ENCODE results near the gene NKAIN4.

NKAIN4 gene

GRCh38 chr20:63242736-63243135, 11.5 kb downstream of the NKAIN4 start:
- H3K9me3 Mint-ChIP-seq: no peaks in the 10 kb centered on the region

GRCh38 chr20:63241272-63241671, 13.0 kb downstream of the NKAIN4 start:
- H3K36me3 Mint-ChIP-seq: no peaks in the 10 kb centered on the region
- DNase-seq (ENCODE audit: low spot score in 2 of 2): no peak
- no peaks in the 10 kb centered on the region for H3K9me3 Mint-ChIP-seq
- no peak for ATAC-seq
- H3K4me1 Mint-ChIP-seq: peaks cover 5% of the 10 kb centered on the region
- H3K27ac Mint-ChIP-seq: no peak overlapping the region
- H3K4me3 Mint-ChIP-seq: no peak overlapping the region

More at GRCh38 chr20:63242736-63243135, 11.5 kb downstream of the NKAIN4 start:
- ATAC-seq: no peak
- no peak overlapping the region for H3K4me3 Mint-ChIP-seq
- peaks cover 5% of the 10 kb centered on the region for H3K4me1 Mint-ChIP-seq
- H3K27ac Mint-ChIP-seq: no peak overlapping the region
- no peaks in the 10 kb centered on the region for H3K36me3 Mint-ChIP-seq
- DNase-seq (ENCODE audit: low spot score in 2 of 2): no peak

- H3K4me3 Mint-ChIP-seq: no peak overlapping the region
- H3K27ac Mint-ChIP-seq: no peak overlapping the region
- H3K4me1 Mint-ChIP-seq: peaks cover 6% of the 10 kb centered on the region
- no peaks in the 10 kb centered on the region for H3K9me3 Mint-ChIP-seq
- no peaks in the 10 kb centered on the region for H3K36me3 Mint-ChIP-seq
- no peak for ATAC-seq
- DNase-seq (ENCODE audit: low spot score in 2 of 2): no peak
Measured at GRCh38 chr20:63240004-63240403, 14.3 kb downstream of the NKAIN4 start.

- Mint-ChIP-seq H3K27ac (no peak overlapping the region), H3K9me3 (no peaks in the 10 kb centered on the region), H3K4me3 (no peak overlapping the region), H3K36me3 (no peaks in the 10 kb centered on the region), H3K4me1 (peaks cover 6% of the 10 kb centered on the region)
- DNase-seq (ENCODE audit: low spot score in 2 of 2): no peak
- no peak for ATAC-seq
Measured at GRCh38 chr20:63239431-63239830, 14.8 kb downstream of the NKAIN4 start.

- Mint-ChIP-seq H3K36me3 (no peaks in the 10 kb centered on the region), H3K27ac (no peak overlapping the region), H3K4me3 (no peak overlapping the region), H3K9me3 (no peaks in the 10 kb centered on the region), H3K4me1 (peaks cover 6% of the 10 kb centered on the region)
- DNase-seq (ENCODE audit: low spot score in 2 of 2): no peak
- ATAC-seq: no peak
Measured at GRCh38 chr20:63238514-63239125, 15.6 kb downstream of the NKAIN4 start.

DNA sequence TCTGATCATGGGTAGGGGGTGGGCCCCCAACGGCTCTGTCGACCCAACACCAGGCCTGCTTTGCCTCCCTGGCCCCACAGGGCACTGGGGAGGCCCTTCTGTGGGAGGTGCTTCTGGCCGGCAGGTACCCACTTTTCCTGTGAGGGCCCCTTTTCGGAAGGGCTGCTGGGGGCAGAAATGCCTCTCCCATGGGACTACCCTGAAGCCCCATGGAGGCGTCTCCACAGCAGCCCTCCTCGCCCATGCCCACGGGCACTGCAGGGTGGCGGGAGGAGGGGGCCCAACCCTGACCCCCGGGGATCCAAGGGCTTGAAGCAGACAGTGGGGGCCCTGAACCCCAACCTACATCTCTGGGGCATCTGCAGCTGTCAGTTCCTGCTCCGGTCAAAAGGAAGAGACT, 16.2 kb downstream of the NKAIN4 start:
- DNase-seq (ENCODE audit: low spot score in 2 of 2) (no peak), ATAC-seq (no peak)
- Mint-ChIP-seq H3K4me3 (no peak overlapping the region), H3K4me1 (peaks cover 6% of the 10 kb centered on the region), H3K36me3 (no peaks in the 10 kb centered on the region), H3K27ac (no peak overlapping the region), H3K9me3 (no peaks in the 10 kb centered on the region)

GRCh38 chr20:63236116-63236837, 18.0 kb downstream of the NKAIN4 start:
- H3K36me3 Mint-ChIP-seq: no peaks in the 10 kb centered on the region
- DNase-seq (ENCODE audit: low spot score in 2 of 2) (no peak), ATAC-seq (no peak)
- H3K4me1 Mint-ChIP-seq: peaks cover 6% of the 10 kb centered on the region
- H3K9me3 Mint-ChIP-seq: no peaks in the 10 kb centered on the region
- H3K27ac Mint-ChIP-seq: peak overlapping the region; percentile 40
- H3K4me3 Mint-ChIP-seq: peak overlapping the region; percentile 40

DNA sequence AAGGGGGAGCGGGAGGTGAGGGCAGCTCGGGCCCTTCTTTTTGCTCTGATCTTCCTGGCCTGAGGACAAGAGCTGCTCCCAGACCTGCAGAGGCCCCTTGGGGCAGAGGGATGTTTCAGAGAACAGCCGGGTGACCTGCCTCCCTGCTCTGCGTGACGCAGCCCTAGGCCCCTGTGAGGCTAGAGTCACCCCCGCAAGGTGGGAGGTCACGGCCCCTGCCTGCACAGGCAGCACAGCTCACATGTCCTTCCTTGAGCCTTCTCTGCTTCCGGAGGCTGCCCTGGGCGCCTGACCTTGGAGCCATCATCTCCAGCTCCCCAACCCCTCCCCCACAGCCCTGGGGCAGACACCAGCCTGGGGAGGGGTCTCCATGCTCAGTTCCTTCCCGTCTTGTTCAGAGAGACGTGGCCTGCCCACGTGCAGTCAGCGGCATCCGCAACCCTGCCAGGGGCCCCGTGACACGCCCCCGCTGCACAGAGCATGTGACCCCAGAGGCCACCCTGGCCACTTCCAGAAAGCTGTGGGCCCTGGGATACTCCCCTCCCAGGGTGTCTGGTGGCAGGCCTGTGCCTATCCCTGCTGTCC, 18.8 kb downstream of the NKAIN4 start, which contains the start of gene BIRC7:
TSS of gene BIRC7 (plus strand) at position 507 of the 585 bp plus-strand sequence. CDS start 192 bp downstream, outside the sequence.
- ATAC-seq: peak; percentile 53
- H3K4me3 Mint-ChIP-seq: peak within 1 kb of the TSS; percentile 40
- DNase-seq (ENCODE audit: low spot score in 2 of 2): no peak
- peak within 1 kb of the TSS; percentile 40 for H3K27ac Mint-ChIP-seq
- peaks cover 6% of the 10 kb centered on the region for H3K4me1 Mint-ChIP-seq
- no peaks in the 10 kb centered on the region for H3K36me3 Mint-ChIP-seq
- H3K9me3 Mint-ChIP-seq: no peaks in the 10 kb centered on the region

DNA sequence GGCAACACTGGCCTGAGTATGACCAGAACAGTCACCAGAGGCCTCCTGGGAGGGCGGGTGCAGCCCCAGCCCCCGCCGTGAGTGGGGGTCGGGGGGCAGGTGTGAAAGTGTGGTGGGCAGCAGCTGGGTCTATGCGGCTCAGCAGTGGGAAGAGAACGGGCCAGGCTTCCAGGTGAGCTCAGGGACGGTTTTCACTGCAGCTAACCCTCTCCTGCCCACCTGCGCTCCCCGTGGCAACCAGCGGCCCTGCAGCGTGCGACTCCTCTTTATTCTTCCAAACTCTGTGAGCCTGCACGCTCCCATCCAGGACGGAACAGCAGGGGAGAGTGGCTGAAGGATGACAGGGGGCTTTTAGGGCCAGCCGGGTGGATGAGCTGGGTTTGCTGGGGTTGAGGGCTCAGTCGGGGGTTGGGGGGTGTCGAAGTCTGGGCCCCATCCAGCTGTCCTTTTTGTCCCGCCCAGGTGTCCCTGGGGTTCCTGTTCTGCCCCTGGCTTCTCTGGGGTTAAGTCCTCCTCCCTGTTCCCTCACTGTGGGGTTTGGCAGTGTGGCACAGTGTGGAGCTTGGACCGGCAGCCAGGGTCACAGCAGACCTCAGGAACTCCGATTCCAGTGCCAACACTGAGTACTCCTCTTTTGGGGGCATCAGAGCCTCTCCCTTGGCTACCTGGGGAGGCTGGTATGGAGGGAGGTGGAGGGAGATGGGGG, 19.4 kb downstream of the NKAIN4 start:
- Mint-ChIP-seq H3K4me1 (peaks cover 6% of the 10 kb centered on the region), H3K4me3 (no peak overlapping the region), H3K9me3 (no peaks in the 10 kb centered on the region), H3K36me3 (no peaks in the 10 kb centered on the region), H3K27ac (no peak overlapping the region)
- ATAC-seq (no peak), DNase-seq (ENCODE audit: low spot score in 2 of 2) (no peak)

GRCh38 chr20:63233924-63234323, 20.3 kb downstream of the NKAIN4 start:
- no peaks in the 10 kb centered on the region for H3K36me3 Mint-ChIP-seq

DNA sequence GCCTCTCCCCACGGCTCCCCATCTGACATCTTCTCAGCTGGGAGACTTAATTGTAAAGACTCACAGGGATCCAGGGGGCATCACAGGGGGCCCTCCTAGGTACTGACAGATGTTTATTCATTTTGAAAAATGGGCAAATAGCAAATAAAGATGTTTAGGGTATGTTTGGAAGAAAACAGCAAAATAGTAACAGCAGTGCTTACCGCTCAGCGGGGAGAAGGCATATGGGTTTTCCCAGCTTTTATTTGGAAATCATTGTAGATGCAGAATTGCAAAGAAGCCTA, 21.3 kb downstream of the NKAIN4 start:
- H3K4me3 Mint-ChIP-seq: no peak overlapping the region
- ATAC-seq (no peak), DNase-seq (ENCODE audit: low spot score in 2 of 2) (no peak)
- peaks cover 6% of the 10 kb centered on the region for H3K4me1 Mint-ChIP-seq
- H3K9me3 Mint-ChIP-seq: no peaks in the 10 kb centered on the region
- H3K36me3 Mint-ChIP-seq: no peaks in the 10 kb centered on the region
- no peak overlapping the region for H3K27ac Mint-ChIP-seq

More at GRCh38 chr20:63233924-63234323, 20.3 kb downstream of the NKAIN4 start:
- no peak for DNase-seq (ENCODE audit: low spot score in 2 of 2)
- Mint-ChIP-seq H3K9me3 (no peaks in the 10 kb centered on the region), H3K27ac (no peak overlapping the region), H3K4me3 (no peak overlapping the region), H3K4me1 (peaks cover 6% of the 10 kb centered on the region)
- ATAC-seq: no peak

DNA sequence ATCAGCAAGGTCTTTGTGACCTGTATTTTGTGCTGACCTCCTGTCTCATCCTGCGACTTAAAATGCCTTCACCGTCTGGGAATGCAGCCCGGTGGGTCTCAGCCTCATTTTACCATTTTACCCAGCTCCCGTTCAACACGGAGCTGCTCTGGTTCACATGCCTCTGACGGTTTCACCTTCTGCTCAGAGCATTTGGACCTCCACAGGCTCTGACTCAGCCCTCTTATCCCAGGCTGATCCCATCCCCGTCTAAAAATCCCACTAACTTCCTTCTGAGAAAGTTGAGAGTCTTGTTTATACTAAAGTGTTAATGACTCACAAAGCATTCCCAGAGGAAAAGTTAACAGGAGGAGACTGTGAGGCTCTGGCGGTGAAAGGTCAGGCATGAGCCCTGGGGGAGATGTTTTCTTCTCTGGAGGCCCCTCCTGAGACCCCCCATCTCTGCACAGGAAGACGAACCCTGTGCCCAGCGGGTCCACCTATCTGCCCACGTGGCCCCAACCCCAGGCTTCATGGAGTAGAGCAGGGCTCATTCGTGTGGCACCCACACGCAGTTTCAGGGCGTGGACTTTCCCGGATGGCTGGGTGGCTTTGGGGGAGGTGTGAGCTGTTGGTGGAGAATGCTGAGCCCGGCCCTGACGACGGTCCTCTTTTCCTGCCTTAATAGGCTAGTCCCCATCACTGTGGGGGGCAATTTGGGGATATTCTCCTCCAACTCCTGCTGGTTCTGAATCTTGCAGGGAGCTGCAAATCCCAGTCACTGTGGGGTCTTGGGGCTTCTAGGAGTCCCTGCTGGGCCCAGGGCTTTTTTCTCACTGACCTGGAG, 21.8 kb downstream of the NKAIN4 start:
- ATAC-seq: no peak
- Mint-ChIP-seq H3K4me1 (peaks cover 6% of the 10 kb centered on the region), H3K4me3 (no peak overlapping the region), H3K27ac (no peak overlapping the region), H3K9me3 (no peaks in the 10 kb centered on the region), H3K36me3 (no peaks in the 10 kb centered on the region)
- no peak for DNase-seq (ENCODE audit: low spot score in 2 of 2)

GRCh38 chr20:63230800-63231268, 23.4 kb downstream of the NKAIN4 start:
- no peak for ATAC-seq
- H3K9me3 Mint-ChIP-seq: no peaks in the 10 kb centered on the region
- DNase-seq (ENCODE audit: low spot score in 2 of 2): no peak
- H3K27ac Mint-ChIP-seq: no peak overlapping the region
- H3K4me3 Mint-ChIP-seq: no peak overlapping the region
- H3K4me1 Mint-ChIP-seq: peaks cover 5% of the 10 kb centered on the region
- no peaks in the 10 kb centered on the region for H3K36me3 Mint-ChIP-seq

GRCh38 chr20:63228806-63229205, 25.5 kb downstream of the NKAIN4 start:
- Mint-ChIP-seq H3K4me3 (no peak overlapping the region), H3K4me1 (no peaks in the 10 kb centered on the region)

GRCh38 chr20:63227260-63227659, 27.0 kb downstream of the NKAIN4 start:
- Mint-ChIP-seq H3K4me1 (peaks cover 6% of the 10 kb centered on the region), H3K9me3 (no peaks in the 10 kb centered on the region), H3K27ac (no peak overlapping the region), H3K4me3 (no peak overlapping the region), H3K36me3 (no peaks in the 10 kb centered on the region)
- no peak for DNase-seq (ENCODE audit: low spot score in 2 of 2)
- no peak for ATAC-seq

More at GRCh38 chr20:63228806-63229205, 25.5 kb downstream of the NKAIN4 start:
- DNase-seq (ENCODE audit: low spot score in 2 of 2): no peak
- H3K27ac Mint-ChIP-seq: no peak overlapping the region
- H3K36me3 Mint-ChIP-seq: no peaks in the 10 kb centered on the region
- H3K9me3 Mint-ChIP-seq: no peaks in the 10 kb centered on the region
- ATAC-seq: no peak

Measured in stimulated activated effector memory CD8-positive, alpha-beta T cell treated with anti-CD3 and anti-CD28 coated beads, Interleukin-12 subunit alpha, Interleukin-12 subunit beta, amount 100 ng/mL, for 72 hours (primary cell).